Right renal cortex interstitium (tissue), 3 donors: Measurements from ENCODE around the gene CAPZA2. TPM values are rescaled to one million over a fixed set of nuclear protein-coding genes. Genes with fewer than 3 reads are reported as not detected.

ENCODE experiments used
- polyA plus RNA-seq, 3 donors: library from polyadenylated mRNA; unstranded; fragments of 120-200 nt; gene quantifications; one replicate each; pipeline ENCODE4 v1.2.1, GENCODE V29; 2013; ENCODE audit not compliant: insufficient read length in 3 of 3

The CAPZA2 gene
- polyA plus RNA-seq, 3 donors, result 217 to 234 (median 224) TPM

Other genes with a start within 250 kb of the CAPZA2 start
- gene MET, start 190.4 kb upstream of the CAPZA2 start, polyA plus RNA-seq, result 10 to 100 TPM; 47.8 to 48.3 (median 48.2) TPM
- 10 to 100 TPM; 28.3 to 29.7 (median 29.3) TPM for gene ST7, start 90.9 kb downstream of the CAPZA2 start, polyA plus RNA-seq